DND-41 (cell line): ENCODE results near the gene SHROOM1.

Experiments
- ATAC-seq: fragments of 200-7000 bp; cut with Tn5 transposase; 3 replicates; pipeline ENCODE4 v1.9.1; 2021; ENCODE audit warnings: low read depth; ENCODE audit not compliant: insufficient read depth
- DNase-seq: peaks from one replicate; pipeline ENCODE4 v3.0.0-alpha.2; 2020
- H2AFZ ChIP-seq: 2 replicates; pipeline ENCODE4 v1.6.0; 2012; ENCODE audit warnings: low read depth, low read length
- H3K27ac ChIP-seq: 2 replicates; pipeline ENCODE4 v1.5.1; 2012; ENCODE audit warnings: low read length, inconsistent platforms
- H3K27me3 ChIP-seq: fragments of 200-600 bp; sonication (generic); 2 replicates; pipeline ENCODE4 v1.6.0; 2012; ENCODE audit warnings: low read length, mild to moderate bottlenecking, inconsistent platforms; ENCODE audit not compliant: insufficient read depth, poor library complexity
- H3K36me3 ChIP-seq: 2 replicates; pipeline ENCODE4 v1.5.1; 2012; ENCODE audit warnings: low read length, inconsistent platforms; ENCODE audit not compliant: insufficient read depth
- H3K4me1 ChIP-seq: 2 replicates; pipeline ENCODE4 v1.5.1; 2012; ENCODE audit warnings: mild to moderate bottlenecking, low read length; ENCODE audit not compliant: insufficient read depth
- H3K4me2 ChIP-seq: 2 replicates; pipeline ENCODE4 v1.6.0; 2012; ENCODE audit warnings: mild to moderate bottlenecking, moderate library complexity, low read length, inconsistent platforms; ENCODE audit not compliant: insufficient read depth
- H3K4me3 ChIP-seq, 2 experiments: fragments of 200-600 bp in 1 of 2; shearing (Covaris generic) in 1 of 2; 2 replicates each; pipeline ENCODE4 v1.5.1; 2012 to 2016; ENCODE audit warnings: inconsistent platforms in 2 of 2, low read length in 2 of 2, mild to moderate bottlenecking in 2 of 2, low read depth in 1 of 2, moderate library complexity in 1 of 2
- H3K79me2 ChIP-seq: 2 replicates; pipeline ENCODE4 v1.6.0; 2012; ENCODE audit warnings: low read length, inconsistent platforms; ENCODE audit not compliant: insufficient read depth
- H3K9ac ChIP-seq: 2 replicates; pipeline ENCODE4 v1.6.0; 2012; ENCODE audit warnings: low read depth, mild to moderate bottlenecking, inconsistent platforms, low read length, moderate library complexity
- H3K9me3 ChIP-seq: 2 replicates; pipeline ENCODE4 v1.5.1; 2012; ENCODE audit warnings: low read length, moderate library complexity, mild to moderate bottlenecking, inconsistent platforms; ENCODE audit not compliant: insufficient read depth, severe bottlenecking
- H4K20me1 ChIP-seq: 2 replicates; pipeline ENCODE4 v1.6.0; 2012; ENCODE audit warnings: low read length; ENCODE audit not compliant: insufficient read depth
- EZH2 ChIP-seq: IDR thresholded peaks from 3 replicates; pipeline ENCODE4 v1.6.1; 2012; ENCODE audit warnings: borderline replicate concordance, low read depth, mild to moderate bottlenecking, moderate library complexity, low read length, inconsistent platforms; ENCODE audit not compliant: severe bottlenecking
- TF ChIP-seq, protein P1 (sequence below): IDR thresholded peaks from 2 replicates; pipeline ENCODE4 v1.5.1; 2012; ENCODE audit warnings: borderline replicate concordance, low read length, moderate library complexity, mild to moderate bottlenecking; ENCODE audit not compliant: poor library complexity, severe bottlenecking; ENCODE audit errors: extremely low read depth

Gene SHROOM1

DNA sequence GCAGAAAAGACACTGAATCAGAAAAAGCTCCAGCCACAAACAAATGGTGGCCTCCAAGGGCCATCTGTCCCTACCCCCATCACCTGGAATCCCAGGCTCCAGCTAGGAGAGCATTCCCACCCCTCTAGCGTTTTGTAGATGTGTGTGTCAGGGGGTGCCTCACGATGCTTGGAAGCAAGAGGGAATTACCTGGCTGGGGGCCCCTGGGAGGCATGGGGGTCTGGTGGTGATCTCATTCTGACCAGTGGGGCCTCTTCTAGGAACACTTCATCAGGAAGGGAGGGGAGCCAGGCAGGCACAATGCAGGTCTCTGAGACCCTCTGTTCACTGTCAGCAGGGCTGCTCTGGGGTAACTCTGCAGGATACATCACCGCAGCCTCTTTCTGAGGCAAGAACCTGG is 6.0 kb downstream of the SHROOM1 start:
- no peaks in the 10 kb centered on the region for H4K20me1 ChIP-seq
- H3K36me3 ChIP-seq: no peaks in the 10 kb centered on the region; the same call in 1 of the 2 replicates
- no peaks in the 10 kb centered on the region for H3K79me2 ChIP-seq
- H3K9me3 ChIP-seq: no peaks in the 10 kb centered on the region
- no peak for TF ChIP-seq EZH2
- TF ChIP-seq, protein P1, sequence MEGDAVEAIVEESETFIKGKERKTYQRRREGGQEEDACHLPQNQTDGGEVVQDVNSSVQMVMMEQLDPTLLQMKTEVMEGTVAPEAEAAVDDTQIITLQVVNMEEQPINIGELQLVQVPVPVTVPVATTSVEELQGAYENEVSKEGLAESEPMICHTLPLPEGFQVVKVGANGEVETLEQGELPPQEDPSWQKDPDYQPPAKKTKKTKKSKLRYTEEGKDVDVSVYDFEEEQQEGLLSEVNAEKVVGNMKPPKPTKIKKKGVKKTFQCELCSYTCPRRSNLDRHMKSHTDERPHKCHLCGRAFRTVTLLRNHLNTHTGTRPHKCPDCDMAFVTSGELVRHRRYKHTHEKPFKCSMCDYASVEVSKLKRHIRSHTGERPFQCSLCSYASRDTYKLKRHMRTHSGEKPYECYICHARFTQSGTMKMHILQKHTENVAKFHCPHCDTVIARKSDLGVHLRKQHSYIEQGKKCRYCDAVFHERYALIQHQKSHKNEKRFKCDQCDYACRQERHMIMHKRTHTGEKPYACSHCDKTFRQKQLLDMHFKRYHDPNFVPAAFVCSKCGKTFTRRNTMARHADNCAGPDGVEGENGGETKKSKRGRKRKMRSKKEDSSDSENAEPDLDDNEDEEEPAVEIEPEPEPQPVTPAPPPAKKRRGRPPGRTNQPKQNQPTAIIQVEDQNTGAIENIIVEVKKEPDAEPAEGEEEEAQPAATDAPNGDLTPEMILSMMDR: no peak
- no peak for DNase-seq
- no peak overlapping the region for H3K4me3 ChIP-seq
- ATAC-seq: no peak
- H2AFZ ChIP-seq: no peak overlapping the region
- H3K4me1 ChIP-seq: no peaks in the 10 kb centered on the region
- no peak overlapping the region for H3K27ac ChIP-seq
- H3K27me3 ChIP-seq: peaks cover 26% of the 10 kb centered on the region
- no peak overlapping the region for H3K4me2 ChIP-seq
- no peak overlapping the region for H3K9ac ChIP-seq

DNA sequence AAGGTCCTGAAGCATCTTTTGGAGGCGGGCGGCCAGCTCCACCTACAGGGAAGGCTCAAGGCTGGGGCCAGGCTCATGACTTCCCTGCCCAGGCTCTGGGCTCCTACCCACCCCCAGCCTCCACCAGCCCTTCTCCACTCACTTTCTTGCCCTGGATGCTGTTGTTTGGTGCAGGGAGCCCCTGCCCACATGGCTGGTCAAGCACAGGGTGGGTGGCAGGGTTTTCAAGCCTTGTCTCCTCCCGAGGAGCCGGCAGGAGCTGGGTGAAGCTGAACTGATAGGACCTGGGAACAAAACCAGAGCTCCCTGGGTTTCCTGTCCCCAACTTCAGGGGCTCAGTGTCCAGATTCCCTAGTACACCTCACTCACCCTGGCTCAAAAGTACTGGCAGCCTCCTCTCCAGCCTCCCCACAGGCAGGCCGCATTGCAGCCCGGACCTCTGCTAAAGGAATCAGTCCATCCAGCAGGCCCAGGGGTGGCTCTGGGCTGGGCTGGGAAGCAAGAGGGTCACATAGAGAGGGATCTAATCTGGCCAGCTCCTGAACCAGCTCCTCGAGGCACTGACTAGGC is 6.9 kb downstream of the SHROOM1 start:
- Histone ChIP-seq H3K9ac (no peak overlapping the region), H3K4me2 (no peak overlapping the region)

DNA sequence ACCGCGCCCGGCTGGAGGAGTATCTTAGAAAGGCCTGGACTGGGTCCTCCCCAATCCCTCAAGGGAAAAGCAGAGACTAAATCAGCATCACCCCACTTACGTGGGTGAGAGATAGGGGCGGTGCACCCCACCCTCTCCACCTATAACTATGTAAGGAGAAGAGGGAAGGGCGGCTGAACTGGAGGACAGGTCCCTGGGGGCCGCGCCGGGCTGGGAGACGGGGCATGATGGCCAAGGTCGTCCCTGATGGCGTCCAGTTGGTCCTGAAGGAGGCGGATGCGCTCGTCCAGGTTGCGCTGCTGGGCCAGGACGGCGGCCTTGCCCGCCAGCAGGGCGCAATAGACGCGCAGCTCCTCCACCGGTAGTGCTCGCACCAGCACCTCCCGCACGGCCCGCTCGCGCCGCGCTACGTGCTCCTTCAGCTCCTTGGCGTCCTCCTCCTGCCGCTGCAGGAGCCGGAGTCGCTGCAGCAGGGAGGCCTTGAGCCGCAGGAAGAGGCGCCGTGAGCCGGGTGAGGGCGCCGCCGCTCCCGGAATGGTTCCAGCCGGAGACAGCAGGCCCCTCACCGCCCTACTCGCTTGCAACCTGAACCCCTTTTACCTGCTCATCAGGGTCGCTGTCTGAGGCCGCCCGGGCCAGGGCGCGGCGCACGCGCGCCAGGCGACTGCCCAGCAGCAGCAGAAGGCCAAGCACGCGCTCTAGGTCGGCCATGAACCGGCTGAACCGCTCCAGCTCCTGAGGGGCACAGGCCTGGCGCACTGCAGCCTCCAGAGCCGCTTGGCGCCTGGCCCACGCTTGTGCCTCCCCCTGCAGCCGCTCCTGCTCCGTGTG is 7.6 kb downstream of the SHROOM1 start:
- H4K20me1 ChIP-seq: no peaks in the 10 kb centered on the region
- no peak overlapping the region for H3K9ac ChIP-seq
- ATAC-seq (no peak), DNase-seq (no peak)
- H2AFZ ChIP-seq: no peak overlapping the region
- no peaks in the 10 kb centered on the region for H3K4me1 ChIP-seq
- no peaks in the 10 kb centered on the region for H3K79me2 ChIP-seq
- TF ChIP-seq, protein P1: no peak
- no peak for TF ChIP-seq EZH2
- no peak overlapping the region for H3K4me2 ChIP-seq
- peaks cover 10% of the 10 kb centered on the region for H3K27me3 ChIP-seq
- H3K4me3 ChIP-seq: no peak overlapping the region
- no peak overlapping the region for H3K27ac ChIP-seq
- H3K36me3 ChIP-seq: no peaks in the 10 kb centered on the region
- no peaks in the 10 kb centered on the region for H3K9me3 ChIP-seq

More for the DNA sequence above, 6.9 kb downstream of the SHROOM1 start:
- H3K36me3 ChIP-seq: no peaks in the 10 kb centered on the region
- H4K20me1 ChIP-seq: no peaks in the 10 kb centered on the region
- no peaks in the 10 kb centered on the region for H3K4me1 ChIP-seq
- DNase-seq (no peak), ATAC-seq (no peak)
- peaks cover 17% of the 10 kb centered on the region for H3K27me3 ChIP-seq
- no peaks in the 10 kb centered on the region for H3K9me3 ChIP-seq
- TF ChIP-seq EZH2: no peak
- TF ChIP-seq, protein P1: no peak
- H3K4me3 ChIP-seq: no peak overlapping the region
- H3K79me2 ChIP-seq: no peaks in the 10 kb centered on the region
- H2AFZ ChIP-seq: no peak overlapping the region
- no peak overlapping the region for H3K27ac ChIP-seq
